Measurements from ENCODE around the gene PSMC3. TPM values are rescaled to one million over a fixed set of nuclear protein-coding genes. Genes with fewer than 3 reads are reported as not detected.
A peak's percentile ranks its signal among the peaks of the same experiment; 100 is the strongest.

The PSMC3 gene
- total RNA-seq, 2 donors from 2014 or later: 99.2 to 133 TPM

- Histone ChIP-seq H3K4me3 (no peak overlapping the region), H3K27me3 (replicated peaks; ENCODE audit: insufficient read depth) (no peaks in the 10 kb centered on the region), H3K27ac (peak overlapping the region; percentile 62 to 74), H3K9me3 (no peaks in the 10 kb centered on the region), H3K36me3 (peaks cover 10 to 24% of the 10 kb centered on the region in 2 donors), H3K4me1 (replicated peaks) (no peaks in the 10 kb centered on the region)
- 82% methylated on average over 29 of the region's 31 CpGs for WGBS
- DNase-seq (ENCODE audit: low spot score): no peak
- no peak for TF ChIP-seq POLR2A (IDR thresholded peaks at IDR 0.05)
- no peak for TF ChIP-seq CTCF (IDR thresholded peaks at IDR 0.05)
- TF ChIP-seq POLR2AphosphoS5 (IDR thresholded peaks at IDR 0.05): no peak
- intact Hi-C loops (cut with DNase I): no loop called here
These were observed 11.0 kb downstream of the PSMC3 start for GRCh38 chr11:47415091-47415854.

- 90% methylated on average over 18 of the region's 19 CpGs for WGBS
- Histone ChIP-seq H3K9me3 (no peaks in the 10 kb centered on the region), H3K27me3 (replicated peaks; ENCODE audit: insufficient read depth) (no peaks in the 10 kb centered on the region), H3K4me1 (replicated peaks) (peaks cover under 1% of the 10 kb centered on the region), H3K4me3 (no peak overlapping the region), H3K27ac (peak overlapping the region; percentile 27 to 54), H3K36me3 (peaks cover 10 to 18% of the 10 kb centered on the region in 2 donors)
- no peak for DNase-seq (ENCODE audit: low spot score)
- TF ChIP-seq POLR2AphosphoS5 (IDR thresholded peaks at IDR 0.05) (no peak), CTCF (IDR thresholded peaks at IDR 0.05) (no peak), POLR2A (IDR thresholded peaks at IDR 0.05) (no peak)
- intact Hi-C loops (cut with DNase I): no loop called here
These were observed 11.6 kb downstream of the PSMC3 start for GRCh38 chr11:47414685-47415070.

- 64% methylated on average over 16 of the region's 16 CpGs for WGBS
- no peaks in the 10 kb centered on the region for H3K9me3 ChIP-seq
- H3K27me3 ChIP-seq (replicated peaks; ENCODE audit: insufficient read depth): no peaks in the 10 kb centered on the region
- H3K4me3 ChIP-seq: no peak overlapping the region
- peak overlapping the region; percentile 27 to 54 for H3K27ac ChIP-seq
- no peak for DNase-seq (ENCODE audit: low spot score)
- H3K36me3 ChIP-seq: peaks cover 8 to 15% of the 10 kb centered on the region in 2 donors
- TF ChIP-seq POLR2A (IDR thresholded peaks at IDR 0.05) (no peak), CTCF (IDR thresholded peaks at IDR 0.05) (no peak), POLR2AphosphoS5 (IDR thresholded peaks at IDR 0.05) (no peak)
- peaks cover 6% of the 10 kb centered on the region for H3K4me1 ChIP-seq (replicated peaks)
- intact Hi-C loops (cut with DNase I): no loop called here
These were observed 12.1 kb downstream of the PSMC3 start for GRCh38 chr11:47413908-47414684.

- Histone ChIP-seq H3K9me3 (no peaks in the 10 kb centered on the region), H3K27me3 (replicated peaks; ENCODE audit: insufficient read depth) (no peaks in the 10 kb centered on the region), H3K36me3 (peaks cover 3 to 8% of the 10 kb centered on the region in 2 donors), H3K4me1 (replicated peaks) (peaks cover 8% of the 10 kb centered on the region), H3K27ac (peak overlapping the region in 1 of 2 donors; percentile 22), H3K4me3 (no peak overlapping the region)
- 87% methylated on average over 13 of the region's 13 CpGs for WGBS
- TF ChIP-seq POLR2AphosphoS5 (IDR thresholded peaks at IDR 0.05) (no peak), POLR2A (IDR thresholded peaks at IDR 0.05) (no peak), CTCF (IDR thresholded peaks at IDR 0.05) (no peak)
- DNase-seq (ENCODE audit: low spot score): no peak
- intact Hi-C loops (cut with DNase I): no loop called here
These were observed 12.9 kb downstream of the PSMC3 start for GRCh38 chr11:47413351-47413750.
